GM18498 (cell line): ENCODE results near the gene MUTYH.

Experiments
- ATAC-seq: cut with Tn5 transposase; IDR thresholded peaks from one replicate; pipeline ENCODE4 v1.9.1; 2021; ENCODE audit warnings: mild to moderate bottlenecking, moderate library complexity; ENCODE audit not compliant: unreplicated experiment

Gene MUTYH

GRCh38 chr1:45282351-45282750 lies 57.9 kb downstream of the MUTYH start:
- no peak for ATAC-seq
